CD4-positive, alpha-beta T cell treated with Interferon alpha-2 for 1 hour (primary cell): ENCODE measurements around the gene SSR1.

Source experiments
- DNase-seq, 2 donors: peaks; one replicate each; pipeline ENCODE4 v3.0.0-alpha.2; 2020 to 2022

SSR1 gene

DNA sequence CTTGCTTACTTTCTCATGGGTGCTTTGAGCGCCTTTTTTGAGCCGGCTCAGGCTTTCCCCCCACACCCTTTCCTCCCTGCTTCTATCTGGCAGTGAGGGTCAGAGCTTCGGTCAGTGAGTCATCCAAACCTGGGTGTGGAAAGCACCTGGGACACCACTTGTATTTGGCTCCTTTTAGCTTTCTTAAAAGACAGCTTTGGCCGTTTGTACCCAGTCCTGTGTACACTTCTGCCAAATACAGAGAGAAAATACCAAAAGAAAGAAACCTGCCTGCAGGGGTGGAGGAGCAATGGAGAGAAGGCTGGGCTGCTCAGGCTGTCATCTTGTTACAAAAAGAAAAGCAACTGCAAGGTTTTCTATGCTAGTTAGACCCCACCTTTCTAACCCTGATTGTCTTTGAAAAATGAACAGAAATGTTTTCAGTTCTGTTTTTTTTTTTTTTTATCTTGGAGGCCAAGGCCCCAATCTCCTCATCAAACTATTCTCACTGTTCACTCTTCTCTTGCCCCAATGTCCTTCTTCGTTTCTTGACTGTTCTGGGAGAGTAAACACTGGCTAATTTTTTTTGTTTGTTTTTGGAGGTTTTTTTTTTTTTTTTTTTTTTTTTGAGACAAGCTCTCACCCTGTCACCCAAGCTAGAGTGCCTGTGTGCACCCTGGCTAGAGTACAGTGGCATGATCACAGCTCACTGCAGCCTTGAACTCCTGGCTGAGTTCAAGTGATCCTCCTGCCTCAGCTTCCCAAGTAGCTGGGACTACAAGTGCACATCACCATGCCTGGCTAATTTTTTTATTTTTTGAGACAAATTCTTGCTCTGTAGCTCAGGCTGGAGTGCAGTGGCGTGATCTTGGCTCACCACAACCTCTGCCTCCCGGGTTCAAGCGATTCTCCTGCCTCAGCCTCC is 76.4 kb downstream of the SSR1 start:
- no peak for DNase-seq

DNA sequence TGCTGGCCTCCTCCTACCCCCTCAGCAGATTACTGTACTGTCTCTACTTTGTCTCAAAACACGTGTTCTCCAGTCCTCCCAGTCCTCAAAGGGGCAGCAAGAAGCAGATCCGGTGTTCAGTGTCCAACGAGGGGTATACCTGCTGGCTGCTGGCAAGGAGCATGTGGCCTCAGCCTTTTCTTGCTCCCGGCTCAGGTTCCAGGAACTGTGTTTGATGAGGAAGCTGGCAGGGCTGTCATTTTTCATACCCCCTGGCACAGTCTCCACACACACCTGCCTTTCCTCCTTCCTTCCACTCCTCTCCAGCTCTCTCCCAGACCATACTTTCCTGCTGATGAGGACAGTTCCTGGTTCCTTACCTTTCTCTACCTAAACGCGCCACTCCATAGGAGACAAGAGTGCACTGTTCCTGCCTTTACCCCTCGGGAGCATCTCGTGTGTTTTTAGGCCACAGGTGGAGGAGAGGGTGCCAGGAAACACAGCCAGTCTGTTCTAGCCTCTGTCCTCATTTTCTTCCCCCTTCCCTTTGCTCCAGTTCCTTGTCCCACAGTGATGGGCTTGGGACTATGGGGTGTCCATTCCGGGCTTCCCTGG is 77.2 kb downstream of the SSR1 start:
- no peak for DNase-seq

DNA sequence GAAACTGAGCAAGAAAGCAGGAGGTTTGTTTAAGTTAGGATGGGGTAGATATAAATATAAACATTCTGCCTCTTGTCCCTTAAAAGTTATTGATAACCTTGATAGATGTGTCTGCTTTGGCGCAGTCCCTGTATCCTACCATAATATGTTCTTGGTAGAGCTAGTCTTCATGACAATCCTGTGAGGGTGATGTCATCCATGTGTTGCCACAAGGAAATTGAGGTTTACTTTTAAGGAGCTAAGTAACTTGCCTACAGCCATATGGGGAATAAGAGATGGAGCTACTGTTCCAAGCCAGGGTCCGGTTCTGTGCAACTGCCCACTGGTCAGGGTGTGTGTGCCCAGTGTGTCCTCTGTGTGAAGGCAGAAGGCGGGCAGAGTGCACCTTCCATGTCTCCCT is 78.5 kb downstream of the SSR1 start:
- no peak for DNase-seq

GRCh38 chr6:7232351-7232750 is 80.6 kb downstream of the SSR1 start:
- DNase-seq, result no peak

DNA sequence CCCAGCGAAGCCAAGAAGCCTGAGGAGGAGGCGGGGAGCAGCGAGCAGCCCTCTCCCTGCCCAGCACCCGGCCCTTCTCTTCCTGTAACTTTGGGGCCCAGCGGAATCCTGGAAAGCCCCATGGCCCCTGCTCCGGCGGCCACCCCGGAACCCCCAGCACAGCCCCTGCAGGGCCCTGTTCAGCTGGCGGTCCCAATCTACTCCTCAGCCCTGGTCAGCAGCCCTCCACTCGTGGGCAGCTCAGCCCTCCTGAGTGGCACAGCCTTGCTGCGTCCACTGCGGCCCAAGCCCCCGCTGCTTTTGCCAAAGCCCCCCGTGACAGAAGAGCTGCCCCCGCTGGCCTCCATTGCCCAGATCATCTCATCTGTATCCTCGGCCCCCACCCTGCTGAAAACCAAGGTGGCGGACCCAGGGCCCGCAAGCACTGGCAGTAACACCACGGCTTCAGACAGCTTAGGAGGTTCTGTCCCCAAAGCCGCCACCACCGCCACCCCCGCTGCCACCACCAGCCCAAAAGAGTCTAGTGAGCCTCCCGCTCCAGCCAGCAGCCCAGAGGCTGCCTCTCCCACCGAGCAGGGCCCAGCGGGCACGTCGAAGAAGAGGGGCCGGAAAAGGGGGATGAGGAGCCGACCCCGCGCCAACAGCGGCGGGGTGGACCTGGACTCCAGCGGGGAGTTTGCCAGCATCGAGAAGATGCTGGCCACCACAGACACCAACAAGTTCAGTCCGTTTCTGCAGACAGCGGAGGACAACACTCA is 81.9 kb downstream of the SSR1 start:
- DNase-seq, result no peak

DNA sequence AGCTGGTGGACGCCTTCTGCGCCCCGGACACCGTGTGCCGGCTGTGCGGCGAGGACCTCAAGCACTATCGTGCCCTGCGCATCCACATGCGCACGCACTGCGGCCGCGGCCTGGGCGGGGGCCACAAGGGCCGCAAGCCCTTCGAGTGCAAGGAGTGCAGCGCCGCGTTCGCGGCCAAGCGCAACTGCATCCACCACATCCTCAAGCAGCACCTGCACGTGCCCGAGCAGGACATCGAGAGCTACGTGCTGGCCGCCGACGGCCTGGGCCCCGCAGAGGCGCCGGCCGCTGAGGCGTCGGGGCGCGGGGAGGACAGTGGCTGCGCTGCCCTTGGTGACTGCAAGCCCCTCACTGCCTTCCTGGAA is 82.7 kb downstream of the SSR1 start:
- no peak for DNase-seq

- DNase-seq, result no peak
Observed at GRCh38 chr6:7229376-7230326, 83.3 kb downstream of the SSR1 start.

DNA sequence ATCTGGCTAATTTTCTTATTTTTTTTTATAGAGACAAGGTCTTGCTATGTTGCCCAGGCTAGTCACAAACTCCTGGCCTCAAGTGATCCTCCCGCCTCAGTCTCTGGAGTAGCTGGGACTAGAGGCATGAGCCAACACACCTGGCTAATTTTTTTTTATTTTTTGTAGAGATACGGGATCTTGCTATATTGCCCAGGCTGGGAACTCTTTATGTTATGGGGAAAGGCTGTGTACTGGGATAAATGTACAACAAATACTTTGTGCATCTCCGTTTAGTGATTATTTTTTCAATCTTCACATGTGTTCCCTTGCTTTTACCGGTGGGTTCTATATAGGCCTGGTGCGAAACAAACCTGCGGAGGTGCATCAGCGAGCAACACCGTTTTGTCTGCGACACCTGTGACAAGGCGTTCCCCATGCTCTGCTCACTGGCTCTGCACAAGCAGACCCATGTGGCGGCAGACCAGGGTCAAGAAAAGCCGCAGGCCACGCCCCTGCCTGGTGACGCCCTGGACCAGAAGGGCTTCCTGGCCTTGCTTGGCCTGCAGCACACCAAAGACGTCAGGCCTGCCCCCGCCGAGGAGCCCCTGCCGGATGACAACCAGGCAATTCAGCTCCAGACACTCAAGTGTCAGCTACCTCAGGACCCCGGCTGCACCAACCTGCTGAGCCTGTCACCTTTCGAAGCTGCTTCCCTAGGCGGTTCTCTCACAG is 84.2 kb downstream of the SSR1 start:
- DNase-seq, result no peak

DNA sequence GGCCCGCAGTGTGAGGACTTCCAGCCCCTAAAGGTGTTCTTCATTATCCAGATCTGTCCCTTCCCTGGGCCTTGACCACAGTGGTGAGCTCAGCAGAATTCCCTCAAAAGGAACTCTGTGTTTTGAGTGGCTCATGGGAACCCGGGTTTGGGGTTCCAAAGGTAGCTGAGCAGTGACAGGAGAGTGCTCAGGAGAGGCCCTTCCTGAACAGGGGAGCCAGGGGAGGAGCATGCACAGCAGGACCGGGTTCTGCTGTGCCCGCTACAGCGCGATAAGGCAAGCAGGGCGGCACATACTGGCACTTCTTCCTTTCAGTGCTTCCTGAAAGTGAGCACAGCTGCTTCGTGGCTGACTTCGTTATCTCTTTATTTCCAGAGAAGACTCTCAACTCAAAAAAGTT is 88.3 kb downstream of the SSR1 start:
- DNase-seq, result no peak

DNA sequence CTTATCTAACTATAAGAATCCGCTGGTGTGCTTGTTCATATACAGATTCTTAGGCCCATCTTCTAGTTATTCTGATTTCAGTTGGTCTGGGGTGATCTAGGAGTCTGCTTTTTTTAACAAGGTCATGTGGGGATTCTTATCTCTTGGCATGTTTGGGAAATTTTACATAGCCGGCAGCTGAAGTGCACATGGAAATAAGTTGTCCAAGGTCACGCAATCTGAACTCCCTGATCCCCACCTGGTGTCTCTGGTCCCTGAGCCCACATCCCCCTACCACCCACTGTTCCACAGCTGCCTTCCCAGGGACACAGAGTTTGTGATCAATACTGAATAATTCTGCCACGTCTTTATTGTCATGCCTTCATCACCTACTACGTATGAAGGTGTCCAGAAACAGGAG is 90.8 kb downstream of the SSR1 start:
- DNase-seq, result no peak

DNA sequence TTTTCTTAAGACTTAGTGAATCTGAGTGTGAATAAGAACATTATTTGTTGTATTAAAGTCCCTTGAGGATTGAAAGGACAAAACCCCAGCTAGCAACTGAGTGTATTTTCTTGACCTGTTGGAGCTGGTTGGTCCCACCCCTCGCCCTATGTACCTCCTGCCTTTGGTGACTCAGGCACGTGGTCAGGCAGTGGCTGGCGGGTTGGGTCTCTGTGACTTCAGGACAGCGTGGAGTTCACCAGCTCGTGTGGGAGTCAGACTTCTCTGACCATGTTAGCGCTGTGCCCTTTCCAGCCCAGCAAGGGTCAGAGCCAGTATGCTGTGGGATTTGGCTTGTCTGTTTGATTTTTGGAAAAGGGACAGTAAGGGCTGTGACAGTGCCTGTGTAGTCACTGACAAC is 93.7 kb downstream of the SSR1 start:
- DNase-seq, result no peak

DNA sequence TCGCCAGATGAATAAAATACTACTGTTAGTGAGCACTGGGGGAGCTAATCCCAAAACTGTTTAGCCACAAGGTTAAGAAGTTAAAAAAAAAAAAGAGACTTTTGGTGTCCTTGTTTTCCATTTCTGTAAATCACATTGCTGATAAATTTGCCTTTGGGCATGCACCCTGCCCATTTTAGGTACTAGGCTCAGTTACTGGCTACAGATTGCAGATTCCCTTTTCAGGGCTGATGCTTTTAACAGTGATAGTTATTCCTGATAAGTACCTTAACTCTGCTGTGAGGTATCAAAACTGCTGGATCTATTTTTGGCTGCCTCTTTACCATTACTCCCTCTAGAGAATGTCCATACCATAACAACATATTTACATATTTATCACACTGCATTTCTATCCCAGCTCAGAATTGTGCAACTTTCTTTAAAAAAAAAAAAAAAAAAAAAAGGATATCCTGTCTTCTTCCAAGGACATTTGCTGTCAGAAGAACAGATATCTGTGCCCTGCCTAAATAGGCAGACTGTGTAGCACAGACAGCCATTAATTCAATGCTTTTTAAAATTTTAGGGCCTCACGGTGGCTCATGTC is 94.5 kb downstream of the SSR1 start:
- no peak for DNase-seq
